GM12801 (cell line): ENCODE results near the gene NTPCR.

Source experiments
- TF ChIP-seq, protein P1 (sequence below): IDR thresholded peaks from one replicate; pipeline ENCODE4 v1.5.1; 2011; ENCODE audit warnings: control low read depth; ENCODE audit not compliant: insufficient read length; ENCODE audit errors: extremely low read depth

NTPCR gene

DNA sequence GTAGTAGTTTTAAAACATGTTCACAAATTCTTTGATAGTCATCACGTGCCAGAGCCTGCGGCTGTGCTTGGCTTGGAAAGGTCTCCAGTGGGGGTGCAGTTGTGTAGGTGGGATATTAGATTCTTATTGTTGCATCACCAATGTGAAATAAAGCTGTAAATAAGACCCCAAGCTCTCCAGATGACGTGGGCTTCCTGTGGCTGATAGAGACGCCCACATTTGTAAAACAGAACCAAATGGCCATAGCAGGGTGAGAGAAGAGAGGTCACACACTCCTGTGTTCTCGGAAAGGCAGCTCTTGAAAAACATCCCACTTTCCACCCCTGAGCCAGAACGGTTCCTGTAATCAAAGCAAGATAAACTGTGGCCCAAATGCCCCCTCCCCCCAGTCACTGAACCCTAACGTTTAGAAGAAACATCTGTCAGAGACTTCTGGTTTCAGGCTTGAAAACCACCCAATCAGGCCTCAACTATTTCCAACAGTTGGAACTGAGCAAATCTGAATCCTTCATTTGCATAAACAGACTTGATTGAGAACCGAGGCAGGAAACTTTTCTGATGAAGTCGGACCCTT lies 6.6 kb upstream of the NTPCR start:
- TF ChIP-seq, protein P1, sequence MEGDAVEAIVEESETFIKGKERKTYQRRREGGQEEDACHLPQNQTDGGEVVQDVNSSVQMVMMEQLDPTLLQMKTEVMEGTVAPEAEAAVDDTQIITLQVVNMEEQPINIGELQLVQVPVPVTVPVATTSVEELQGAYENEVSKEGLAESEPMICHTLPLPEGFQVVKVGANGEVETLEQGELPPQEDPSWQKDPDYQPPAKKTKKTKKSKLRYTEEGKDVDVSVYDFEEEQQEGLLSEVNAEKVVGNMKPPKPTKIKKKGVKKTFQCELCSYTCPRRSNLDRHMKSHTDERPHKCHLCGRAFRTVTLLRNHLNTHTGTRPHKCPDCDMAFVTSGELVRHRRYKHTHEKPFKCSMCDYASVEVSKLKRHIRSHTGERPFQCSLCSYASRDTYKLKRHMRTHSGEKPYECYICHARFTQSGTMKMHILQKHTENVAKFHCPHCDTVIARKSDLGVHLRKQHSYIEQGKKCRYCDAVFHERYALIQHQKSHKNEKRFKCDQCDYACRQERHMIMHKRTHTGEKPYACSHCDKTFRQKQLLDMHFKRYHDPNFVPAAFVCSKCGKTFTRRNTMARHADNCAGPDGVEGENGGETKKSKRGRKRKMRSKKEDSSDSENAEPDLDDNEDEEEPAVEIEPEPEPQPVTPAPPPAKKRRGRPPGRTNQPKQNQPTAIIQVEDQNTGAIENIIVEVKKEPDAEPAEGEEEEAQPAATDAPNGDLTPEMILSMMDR, result no peak

DNA sequence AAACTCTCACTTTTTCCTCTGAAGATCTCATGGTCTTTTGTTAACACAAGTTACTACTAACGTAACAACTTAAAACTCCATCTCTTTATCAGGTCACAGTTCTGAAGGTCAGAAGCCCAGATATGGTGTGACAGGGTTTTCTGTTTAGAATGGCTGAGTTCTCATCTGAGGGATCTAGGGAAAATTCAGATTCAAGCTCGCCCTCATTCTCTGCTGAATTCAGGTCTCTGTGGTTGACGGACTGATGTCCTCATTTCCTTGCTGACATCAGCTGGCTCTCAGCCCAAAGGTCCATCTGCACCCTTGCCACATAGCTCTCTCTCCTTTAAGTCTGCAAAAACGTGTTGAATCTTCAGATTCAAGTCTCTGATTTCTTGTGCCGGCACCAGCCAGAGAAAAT lies 6.1 kb upstream of the NTPCR start:
- TF ChIP-seq, protein P1, result no peak

GRCh38 chr1:232949636-232950196 lies 695 bp upstream of the NTPCR start:
- TF ChIP-seq, protein P1, result no peak

DNA sequence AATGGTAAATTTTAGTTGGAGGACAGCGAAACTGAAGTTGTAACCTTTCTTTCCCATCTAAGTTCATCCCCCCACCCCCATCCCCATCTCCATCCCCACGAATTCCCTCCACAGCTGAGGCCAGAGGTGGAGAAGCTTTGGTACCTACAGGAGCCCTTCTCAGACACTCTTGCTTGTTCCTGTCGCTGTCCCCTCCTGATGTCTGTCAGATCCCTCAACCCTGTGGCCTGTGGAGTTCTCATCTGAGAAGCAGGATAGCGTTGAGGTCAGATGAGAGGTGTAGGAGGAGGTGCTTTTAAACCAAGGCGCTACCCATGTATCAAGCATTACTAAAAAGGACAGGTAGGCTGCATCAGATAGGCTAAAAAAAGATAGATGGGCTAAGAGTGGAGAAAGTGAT lies 769 bp downstream of the NTPCR start:
- TF ChIP-seq, protein P1, result no peak

GRCh38 chr1:232951605-232952004 lies 1.2 kb downstream of the NTPCR start:
- TF ChIP-seq, protein P1, result no peak

DNA sequence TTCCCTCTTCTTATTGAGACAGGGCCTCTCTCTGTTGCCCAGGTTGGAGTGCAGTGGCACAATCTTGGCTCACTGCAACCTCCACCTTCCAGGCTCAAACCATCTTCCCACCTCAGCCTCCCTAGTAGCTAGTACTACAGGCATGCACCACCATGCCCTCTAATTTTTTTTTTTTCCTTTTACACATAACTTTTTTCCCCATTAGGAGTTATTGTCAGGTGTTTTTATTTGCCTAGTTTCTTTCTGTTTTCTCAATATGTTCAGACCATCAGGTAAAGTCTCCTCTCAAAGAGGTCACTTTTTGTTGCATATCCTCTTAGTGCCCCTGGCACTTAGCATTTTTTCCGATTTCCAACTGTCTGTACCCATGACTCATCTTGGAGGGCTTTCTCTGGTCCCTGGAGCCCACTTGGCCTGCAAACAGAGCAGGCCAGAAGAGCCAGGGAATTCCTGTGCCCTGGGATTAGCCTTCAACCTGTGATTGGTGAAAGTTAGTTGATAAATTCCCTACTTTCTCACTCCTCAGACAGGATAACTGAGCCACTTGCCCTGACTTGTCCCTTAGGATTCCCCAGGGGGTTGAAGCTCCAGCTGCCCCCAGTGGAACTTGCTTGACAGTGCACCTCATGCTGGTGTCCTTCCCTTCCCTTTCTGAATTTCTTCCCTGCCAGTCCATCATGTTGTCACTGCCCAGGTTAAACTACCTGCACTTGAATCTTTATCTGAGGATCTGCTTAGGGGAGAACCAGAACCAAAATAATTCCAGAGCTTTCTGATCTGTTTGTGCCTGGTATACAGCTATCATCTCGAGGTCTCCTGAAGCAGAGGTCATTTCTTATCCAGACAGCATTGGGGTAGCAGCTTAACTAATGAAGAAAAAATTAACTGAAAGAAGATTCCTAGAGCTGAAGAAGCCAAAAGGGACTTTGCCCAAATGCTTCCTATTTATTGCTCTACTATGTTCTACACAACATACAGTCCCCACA lies 2.4 kb downstream of the NTPCR start:
- TF ChIP-seq, protein P1, result no peak

GRCh38 chr1:232954594-232955365 lies 4.4 kb downstream of the NTPCR start:
- TF ChIP-seq, protein P1, result no peak
